K562 (cell line): ENCODE data around the gene CAB39. TPM values are rescaled to one million over a fixed set of nuclear protein-coding genes. Genes with fewer than 3 reads are reported as not detected.

Experiments used
- ATAC-seq: fragments of 200-7000 bp; cut with Tn5 transposase; 3 replicates; pipeline ENCODE4 v1.9.1; 2020; ENCODE audit warnings: moderate library complexity
- BruUV-seq: library from RNA; stranded (reverse); fragments of 400-500 nt; replicated peaks from 2 replicates; lab custom pipeline; 2021; lab: Mats Ljungman, UMichigan
- CTCF ChIA-PET: fragments of 300-600 bp; formaldehyde crosslinking; extraction: SDS; loops from one replicate; lab custom pipeline; 2021; ENCODE audit warnings: low intra/inter-chr PET ratio; lab: Yijun Ruan, JAX
- POLR2A ChIA-PET: fragments of 300-600, 350-650 bp; sonication (Branson Sonifier 250); formaldehyde crosslinking; extraction: SDS; loops from one replicate; lab custom pipeline; 2021; ENCODE audit warnings: antibody characterized with exemption, inconsistent platforms; lab: Yijun Ruan, JAX
- DNase-seq, 4 experiments: peaks; one replicate each; pipeline versions ENCODE4 v3.0.0 to v3.0.0-alpha.2; 2011 to 2018; ENCODE audit warnings: low spot score in 3 of 4, mixed read lengths in 3 of 4; ENCODE audit errors: extremely low read depth in 1 of 4
- FAIRE-seq: peaks from 2 replicates; lab custom pipeline; 2011; peaks lifted over from hg19 to GRCh38; lab: Jason Lieb, UNC
- H2AFZ ChIP-seq: 2 replicates; pipeline ENCODE4 v1.6.0; 2011; ENCODE audit warnings: low read depth, low read length, control low read depth, inconsistent platforms
- H3K27ac ChIP-seq: fragments of 200-600 bp; 3 replicates; pipeline ENCODE4 v1.8.0; 2011; ENCODE audit warnings: low read depth, mild to moderate bottlenecking, control low read depth, inconsistent platforms, low read length, moderate library complexity, mixed read lengths; ENCODE audit errors: extremely low read depth
- H3K27me3 ChIP-seq, 2 experiments: fragments of 300-600 bp in 1 of 2; 2 replicates in 1 of 2; 3 replicates in 1 of 2; pipeline versions ENCODE4 v1.6.0 to v1.8.0; 2011; ENCODE audit warnings: inconsistent platforms in 2 of 2, low read length in 2 of 2, mild to moderate bottlenecking in 1 of 2, mixed read lengths in 1 of 2, moderate library complexity in 1 of 2; ENCODE audit not compliant: control insufficient read depth in 2 of 2, insufficient read depth in 2 of 2
- H3K36me3 ChIP-seq: fragments of 300-600 bp; 3 replicates; pipeline ENCODE4 v1.8.0; 2011; ENCODE audit warnings: mild to moderate bottlenecking, low read length, inconsistent platforms; ENCODE audit not compliant: control insufficient read depth, insufficient read depth
- H3K4me1 ChIP-seq, 2 experiments: fragments of 200-600 bp in 1 of 2; replicated peaks in 1 of 2; 2 replicates in 1 of 2; 3 replicates in 1 of 2; pipeline versions ENCODE4 v1.5.1 to v1.8.0; 2011; ENCODE audit warnings: inconsistent platforms in 2 of 2, low read length in 2 of 2, mild to moderate bottlenecking in 1 of 2, mixed read lengths in 1 of 2, moderate library complexity in 1 of 2; ENCODE audit not compliant: control insufficient read depth in 2 of 2, insufficient read depth in 2 of 2
- H3K4me2 ChIP-seq: 2 replicates; pipeline ENCODE4 v1.6.1; 2011; ENCODE audit warnings: low read length, control low read depth, inconsistent platforms, mixed read lengths; ENCODE audit not compliant: insufficient read depth
- H3K4me3 ChIP-seq: fragments of 200-600 bp; sonication (generic), shearing (Covaris generic); 2 replicates; pipeline ENCODE4 v1.5.1; 2016; ENCODE audit warnings: control low read depth, inconsistent platforms
- H3K79me2 ChIP-seq: fragments of 200-600 bp; 3 replicates; pipeline ENCODE4 v1.8.0; 2011; ENCODE audit warnings: low read length, inconsistent platforms; ENCODE audit not compliant: control insufficient read depth, insufficient read depth
- H3K9ac ChIP-seq, 2 experiments: 2 replicates each; pipeline versions ENCODE4 v1.6.0 to v1.6.1; 2011; ENCODE audit warnings: low read depth in 2 of 2, low read length in 2 of 2, control low read depth in 1 of 2, inconsistent platforms in 1 of 2, mild to moderate bottlenecking in 1 of 2, mixed read lengths in 1 of 2; ENCODE audit not compliant: insufficient read depth in 1 of 2
- H3K9me1 ChIP-seq: one replicate; pipeline ENCODE4 v1.6.0; 2011; ENCODE audit warnings: inconsistent platforms, mild to moderate bottlenecking, low read length, moderate library complexity; ENCODE audit not compliant: control insufficient read depth, insufficient read depth
- H3K9me3 ChIP-seq: replicated peaks from 2 replicates; pipeline ENCODE4 v1.5.1; 2011; ENCODE audit warnings: low read depth, low read length, inconsistent platforms; ENCODE audit not compliant: control insufficient read depth, insufficient read depth
- H4K20me1 ChIP-seq: replicated peaks from 2 replicates; pipeline ENCODE4 v1.6.1; 2011; ENCODE audit warnings: low read length, inconsistent platforms, mixed read lengths; ENCODE audit not compliant: control insufficient read depth, insufficient read depth
- FOSL1 ChIP-seq: fragments of 200-800 bp; sonication (Bioruptor generic); conservative IDR thresholded peaks from 2 replicates; pipeline ENCODE4 v1.6.1; 2016; ENCODE audit warnings: missing genetic modification characterization, missing compliant biosample characterization
- MIER1 ChIP-seq: fragments of 450-650 bp; IDR thresholded peaks from 2 replicates; pipeline ENCODE4 v1.6.1; 2016; ENCODE audit warnings: antibody characterized with exemption, mild to moderate bottlenecking, low read depth
- RFX1 ChIP-seq: fragments of 450-650 bp; IDR thresholded peaks from 2 replicates; pipeline ENCODE4 v1.6.1; 2016; ENCODE audit warnings: mild to moderate bottlenecking, moderate library complexity
- ZNF592 ChIP-seq: fragments of 450-650 bp; IDR thresholded peaks from 2 replicates; pipeline ENCODE4 v1.6.1; 2017; ENCODE audit warnings: antibody characterized with exemption, mild to moderate bottlenecking
- WGBS: fragments of 100-300 bp; shearing (Covaris generic); methylation state at CpG from one replicate; pipeline ENCODE4 v1.1.6; 2016; ENCODE audit warnings: low coverage, mixed read lengths; ENCODE audit not compliant: insufficient coverage; ENCODE audit errors: missing lambda C conversion rate; 5-methylcytosine and 5-hydroxymethylcytosine counted together
- in situ Hi-C: fragments of 300-500 bp; cut with MboI; formaldehyde crosslinking; loops from 4 replicates; pipeline ENCODE4 v1.15.0; 2018; ENCODE audit warnings: inconsistent platforms, mixed read lengths
- intact Hi-C: fragments of 100-400 bp; cut with micrococcal nuclease; formaldehyde crosslinking; loops from 2 replicates; pipeline ENCODE4 v1.14.2; 2022
- polyA plus RNA-seq, 8 experiments: library from polyadenylated mRNA; depleted of rRNA in 4 of 8; stranded (reverse) in 5 of 8; unstranded in 3 of 8; fragments of >200 nt; fragmentation: Nextera tagmentation in 2 of 8; fragmentation: Illumina TruSeq in 1 of 8; extraction: Ambion mirVana in 2 of 8; extraction: Trizol in 1 of 8; gene quantifications; 2 replicates each; pipeline versions ENCODE4 v1.2.1 to v1.2.3, GENCODE V29; 2011 to 2014; ENCODE audit warnings: inconsistent platforms in 1 of 8, missing spikeins in 1 of 8
- total RNA-seq, 7 experiments: library from RNA; depleted of rRNA in 6 of 7; stranded (reverse); fragments of >200 nt in 6 of 7; fragmentation: Illumina TruSeq in 2 of 7; extraction: Trizol in 2 of 7; gene quantifications; 2 replicates each; pipeline versions ENCODE4 v1.2.1 to v1.2.3, GENCODE V29; 2011 to 2021; ENCODE audit warnings: low replicate concordance in 1 of 7

Gene CAB39
- total and polyA plus RNA-seq, 9 of the 15 experiments (the other 6 are each of a cell fraction or from before 2014, with no cell fraction given), result 27.2 to 94.4 (median 70.1) TPM

- H3K79me2 ChIP-seq, result no peaks in the 10 kb centered on the region
- ATAC-seq, result no peak
- POLR2A ChIA-PET, result no interaction called here
- peaks cover 17 to 27% of the 10 kb centered on the region in 2 experiments for H3K4me1 ChIP-seq
- in situ Hi-C loops (loop anchor here (5.0 kb wide), 1 partner anchor 38 kb away; no protein-coding TSS in a partner anchor), intact Hi-C loops (no loop called here)
- H3K36me3 ChIP-seq, result no peaks in the 10 kb centered on the region
- TF ChIP-seq RFX1 (peak; percentile 42), MIER1 (no peak)
- H3K9ac ChIP-seq, result no peak overlapping the region
- no peak for FAIRE-seq
- H3K4me3 ChIP-seq, result no peak overlapping the region
- H3K9me1 ChIP-seq, result no peaks in the 10 kb centered on the region
- H3K27ac ChIP-seq, result no peak overlapping the region
- no peaks in the 10 kb centered on the region for H3K9me3 ChIP-seq
- H2AFZ ChIP-seq, result no peak overlapping the region
- H3K4me2 ChIP-seq, result no peak overlapping the region
- no peak for DNase-seq
- no peaks in the 10 kb centered on the region for H4K20me1 ChIP-seq
- WGBS, result 76% methylated on average over 6 of the region's 8 CpGs
- BruUV-seq, result no TSS peak
- no peaks in the 10 kb centered on the region for H3K27me3 ChIP-seq
- CTCF ChIA-PET, result no interaction called here
Measured at GRCh38 chr2:230669386-230669950, 43.2 kb upstream of the CAB39 start.

GRCh38 chr2:230671117-230671516, 41.5 kb upstream of the CAB39 start:
- no peak for ATAC-seq
- TF ChIP-seq FOSL1 (tag) (0 out of 2 replicates have a peak, but pooled peaks have one; percentile 13), ZNF592 (no peak)
- TF ChIP-seq, all 486 proteins: peak for 1
- no TSS peak for BruUV-seq
- in situ Hi-C loops (no loop called here), intact Hi-C loops (no loop called here)
- Histone ChIP-seq H3K27ac (no peak overlapping the region), H3K4me1 (peaks cover 17 to 24% of the 10 kb centered on the region in 2 experiments), H3K79me2 (no peaks in the 10 kb centered on the region), H3K27me3 (no peaks in the 10 kb centered on the region), H2AFZ (peak overlapping the region; percentile 44), H3K4me3 (no peak overlapping the region), H3K9me1 (no peaks in the 10 kb centered on the region), H3K36me3 (no peaks in the 10 kb centered on the region), H3K4me2 (no peak overlapping the region), H4K20me1 (no peaks in the 10 kb centered on the region), H3K9ac (no peak overlapping the region), H3K9me3 (no peaks in the 10 kb centered on the region)
- CTCF ChIA-PET, result no interaction called here
- no peak for FAIRE-seq
- POLR2A ChIA-PET, result interaction anchor here (0.5 to 0.9 kb wide), 3 partner anchors 10 to 57 kb away, joined by 3 to 4 read pairs (median 3); no protein-coding TSS in a partner anchor
- WGBS, result 13% methylated on average over 4 of the region's 4 CpGs
- no peak for DNase-seq
